Measurements from ENCODE around the gene ESYT2.
"Not testable (repeated sequence)": the region's sequence is repeated elsewhere in the genome, so short reads cannot be mapped to it uniquely, and the experiment has no call there.

Gene ESYT2, protein sequence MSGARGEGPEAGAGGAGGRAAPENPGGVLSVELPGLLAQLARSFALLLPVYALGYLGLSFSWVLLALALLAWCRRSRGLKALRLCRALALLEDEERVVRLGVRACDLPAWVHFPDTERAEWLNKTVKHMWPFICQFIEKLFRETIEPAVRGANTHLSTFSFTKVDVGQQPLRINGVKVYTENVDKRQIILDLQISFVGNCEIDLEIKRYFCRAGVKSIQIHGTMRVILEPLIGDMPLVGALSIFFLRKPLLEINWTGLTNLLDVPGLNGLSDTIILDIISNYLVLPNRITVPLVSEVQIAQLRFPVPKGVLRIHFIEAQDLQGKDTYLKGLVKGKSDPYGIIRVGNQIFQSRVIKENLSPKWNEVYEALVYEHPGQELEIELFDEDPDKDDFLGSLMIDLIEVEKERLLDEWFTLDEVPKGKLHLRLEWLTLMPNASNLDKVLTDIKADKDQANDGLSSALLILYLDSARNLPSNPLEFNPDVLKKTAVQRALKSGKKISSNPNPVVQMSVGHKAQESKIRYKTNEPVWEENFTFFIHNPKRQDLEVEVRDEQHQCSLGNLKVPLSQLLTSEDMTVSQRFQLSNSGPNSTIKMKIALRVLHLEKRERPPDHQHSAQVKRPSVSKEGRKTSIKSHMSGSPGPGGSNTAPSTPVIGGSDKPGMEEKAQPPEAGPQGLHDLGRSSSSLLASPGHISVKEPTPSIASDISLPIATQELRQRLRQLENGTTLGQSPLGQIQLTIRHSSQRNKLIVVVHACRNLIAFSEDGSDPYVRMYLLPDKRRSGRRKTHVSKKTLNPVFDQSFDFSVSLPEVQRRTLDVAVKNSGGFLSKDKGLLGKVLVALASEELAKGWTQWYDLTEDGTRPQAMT
- 423 reads per million, percentile 97 among the genes with 10 or more reads in this experiment for total RNA-seq

- peak; percentile 99 for DNase-seq
Measured at GRCh38 chr7:158829342-158830210, at the start of gene ESYT2. ESYT2 (minus strand) TSS chr7:158829509; CDS start chr7:158829418, 91 bp downstream.

- DNase-seq: not testable (repeated sequence)
Measured at GRCh38 chr7:158878151-158879079, 49.1 kb upstream of the ESYT2 start.

DNA sequence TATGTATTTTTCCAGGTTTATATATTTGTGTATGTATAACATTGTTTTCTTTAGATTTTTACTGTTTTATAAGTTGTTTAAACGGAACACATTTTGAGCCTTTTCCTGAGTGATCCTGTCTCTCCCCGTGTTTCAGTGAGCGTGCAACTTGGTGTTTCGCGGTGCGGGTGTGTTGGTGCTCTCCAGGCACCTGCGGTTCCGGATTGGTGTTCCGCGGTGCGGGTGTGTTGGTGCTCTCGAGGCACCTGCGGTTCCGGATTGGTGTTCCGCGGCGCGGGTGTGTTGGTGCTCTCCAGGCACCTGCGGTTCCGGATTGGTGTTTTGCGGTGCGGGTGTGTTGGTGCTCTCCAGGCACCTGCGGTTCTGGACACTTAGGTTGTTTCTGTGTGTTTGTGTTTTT lies 47.7 kb upstream of the ESYT2 start:
- no peak for DNase-seq

- DNase-seq: no peak
Measured at GRCh38 chr7:158869876-158870275, 40.6 kb upstream of the ESYT2 start.

- DNase-seq: no peak
Measured at GRCh38 chr7:158868764-158869410, 39.6 kb upstream of the ESYT2 start.

- no peak for DNase-seq
Measured at GRCh38 chr7:158867214-158867984, 38.1 kb upstream of the ESYT2 start.

GRCh38 chr7:158865977-158866376 lies 36.7 kb upstream of the ESYT2 start:
- no peak for DNase-seq

DNA sequence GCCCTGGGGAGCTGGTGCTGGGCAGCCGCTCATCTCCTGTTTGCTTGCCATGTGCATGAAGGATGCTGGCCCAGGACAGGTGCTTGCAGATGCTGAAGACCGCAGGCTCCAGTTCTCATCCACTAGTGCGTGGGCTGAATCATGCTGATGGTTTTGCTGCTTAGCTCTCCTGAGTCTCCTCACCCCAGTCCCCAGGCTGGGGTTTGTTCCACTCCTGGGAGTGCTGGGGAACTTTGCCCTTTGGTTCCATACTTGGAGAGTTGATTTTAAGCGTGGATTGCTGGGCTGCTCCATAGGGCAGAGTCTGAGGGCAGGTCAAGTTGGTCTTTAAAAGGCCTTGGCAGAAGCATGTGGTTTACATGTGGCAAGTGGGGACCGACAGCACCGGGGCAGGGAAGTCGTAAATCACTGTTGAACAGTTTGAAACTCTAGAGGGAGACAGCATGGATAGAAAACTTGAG lies 36.2 kb upstream of the ESYT2 start:
- no peak for DNase-seq

- DNase-seq: no peak
Measured at GRCh38 chr7:158864833-158865232, 35.5 kb upstream of the ESYT2 start.

DNA sequence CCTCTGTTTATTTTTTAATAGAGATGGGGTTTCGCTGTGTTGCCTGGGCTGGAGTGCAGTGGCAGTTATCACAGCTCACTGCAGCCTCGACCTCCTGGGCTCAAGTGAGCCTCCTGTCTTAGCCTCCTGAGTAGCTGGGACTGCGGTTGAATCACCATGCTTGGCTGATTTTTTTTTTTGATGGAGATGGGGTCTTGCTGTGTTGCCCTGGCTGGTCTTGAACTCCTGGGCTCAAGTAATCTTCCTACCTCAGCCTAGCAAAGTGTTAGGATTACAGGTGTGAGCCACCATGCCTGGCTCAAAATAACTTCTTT lies 35.2 kb upstream of the ESYT2 start:
- no peak for DNase-seq

DNA sequence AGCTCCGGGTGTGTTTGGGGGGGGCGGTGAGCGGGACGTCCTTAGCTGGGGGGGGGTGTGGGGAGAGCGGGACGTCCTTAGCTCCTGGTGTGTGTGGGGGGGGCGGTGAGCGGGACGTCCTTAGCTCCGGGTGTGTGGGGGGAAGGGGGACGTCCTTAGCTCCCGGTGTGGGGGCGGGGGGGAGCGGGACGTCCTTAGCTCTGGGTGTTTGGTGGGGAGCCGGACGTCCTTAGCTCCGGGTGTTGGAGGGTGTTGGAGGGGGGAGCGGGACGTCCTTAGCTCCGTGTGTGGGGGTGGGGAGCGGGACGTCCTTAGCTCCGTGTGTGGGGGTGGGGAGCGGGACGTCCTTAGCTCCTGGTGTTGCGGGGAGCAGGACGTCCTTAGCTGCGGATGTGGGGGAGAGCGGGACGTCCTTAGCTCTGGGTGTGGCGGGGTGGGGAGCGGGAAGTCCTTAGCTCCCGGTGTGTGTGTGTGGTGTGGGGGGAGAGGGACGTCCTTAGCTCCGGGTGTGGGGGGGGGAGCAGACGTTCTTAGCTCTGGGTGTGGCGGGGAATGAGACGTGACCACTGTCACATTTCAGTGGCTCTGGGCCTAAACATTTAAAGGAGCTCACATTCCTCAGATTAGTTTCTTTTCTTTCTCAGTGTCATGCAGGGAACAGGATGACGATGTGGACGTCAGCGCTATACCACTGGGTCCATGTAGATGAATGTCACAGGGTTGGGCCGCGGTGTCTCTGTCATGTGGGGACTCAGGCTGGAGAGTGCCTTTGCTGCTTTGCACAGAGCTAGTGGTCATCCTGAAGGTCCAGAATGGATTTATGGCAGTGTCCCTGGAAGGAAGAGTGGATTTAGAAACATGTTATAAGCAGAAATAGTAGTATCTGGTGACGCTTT lies 34.5 kb upstream of the ESYT2 start:
- DNase-seq: no peak

GRCh38 chr7:158862985-158863610 lies 33.8 kb upstream of the ESYT2 start:
- DNase-seq: not testable (repeated sequence)

DNA sequence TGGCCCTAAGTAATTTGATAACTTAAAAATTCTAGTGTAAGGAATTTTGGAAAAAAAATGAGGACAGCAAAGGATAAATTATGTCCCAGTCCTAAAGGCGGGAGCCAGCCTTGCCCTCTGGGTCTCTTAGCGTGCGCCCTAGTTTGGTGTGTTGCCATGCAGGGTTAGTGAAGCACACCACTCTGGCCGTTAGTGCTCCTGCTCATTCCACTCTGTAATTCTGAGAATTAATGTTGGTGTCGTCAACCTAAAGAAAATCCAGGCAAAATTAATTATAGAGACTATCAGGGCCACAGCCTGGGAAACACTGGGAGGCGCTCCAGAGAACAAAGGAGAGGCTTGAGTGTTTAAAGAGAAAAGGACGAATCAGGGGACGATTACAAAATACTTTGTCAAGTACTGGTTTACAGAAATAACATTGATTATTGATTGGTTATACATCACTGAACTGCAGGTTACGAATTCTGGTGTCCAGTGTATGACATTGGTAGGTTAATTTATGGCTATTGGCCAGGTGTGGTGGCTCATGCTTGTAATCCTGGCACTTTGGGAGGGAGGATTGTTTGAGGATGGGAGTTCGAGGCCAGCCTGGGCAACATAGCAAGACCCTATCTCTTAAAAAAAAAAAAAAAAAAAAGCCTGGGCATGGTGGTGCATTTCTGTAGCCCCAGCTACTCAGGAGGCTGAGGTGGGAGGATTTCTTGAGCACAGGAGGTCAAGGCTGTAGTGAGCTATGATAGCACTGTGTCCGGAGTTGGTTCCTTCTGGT lies 32.8 kb upstream of the ESYT2 start:
- DNase-seq: no peak

DNA sequence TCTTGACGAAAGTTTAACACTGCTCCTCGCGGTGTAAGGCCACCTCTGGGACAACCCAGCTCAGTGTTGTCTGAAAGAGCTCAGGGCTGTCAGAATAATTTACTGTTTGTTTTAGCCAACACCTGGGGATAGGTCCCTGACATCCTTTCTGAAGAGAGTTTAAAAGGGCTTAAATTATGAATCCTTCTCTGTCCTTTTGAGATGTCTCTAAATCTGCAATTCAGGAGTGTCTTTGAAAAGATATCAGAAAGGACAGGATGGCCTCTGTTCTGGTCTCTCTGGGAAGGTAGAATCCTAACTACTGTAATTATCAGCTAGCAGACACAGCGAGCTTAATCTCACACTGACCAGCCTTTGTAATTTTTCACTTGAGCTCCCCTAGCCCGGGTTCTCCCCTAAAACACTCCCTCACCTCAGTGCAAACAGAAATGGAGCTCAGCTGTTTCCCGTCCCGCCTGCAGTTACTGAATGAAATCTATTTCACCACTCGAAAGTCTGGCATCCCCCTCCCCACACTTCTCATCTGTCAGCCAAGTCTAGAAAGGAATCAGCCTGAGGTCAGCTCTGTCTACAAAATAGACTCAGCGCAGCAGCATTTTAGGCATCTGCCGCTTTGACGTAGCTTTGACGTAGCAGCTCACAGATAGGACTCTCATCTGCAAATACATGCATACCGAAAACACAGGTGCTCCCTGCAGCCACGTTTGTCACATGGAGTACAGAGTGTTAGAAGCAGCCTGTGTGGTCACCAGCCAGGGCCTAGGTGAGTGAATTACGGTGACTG lies 31.9 kb upstream of the ESYT2 start:
- DNase-seq: no peak

GRCh38 chr7:158860394-158860793 lies 31.1 kb upstream of the ESYT2 start:
- DNase-seq: no peak

- no peak for DNase-seq
Measured at GRCh38 chr7:158858592-158859503, 29.5 kb upstream of the ESYT2 start.
